GM21367 (cell line): ENCODE results near the gene VPS26A.

Experiments
- ATAC-seq: cut with Tn5 transposase; IDR thresholded peaks from one replicate; pipeline ENCODE4 v1.9.1; 2021; ENCODE audit not compliant: unreplicated experiment

VPS26A gene

DNA sequence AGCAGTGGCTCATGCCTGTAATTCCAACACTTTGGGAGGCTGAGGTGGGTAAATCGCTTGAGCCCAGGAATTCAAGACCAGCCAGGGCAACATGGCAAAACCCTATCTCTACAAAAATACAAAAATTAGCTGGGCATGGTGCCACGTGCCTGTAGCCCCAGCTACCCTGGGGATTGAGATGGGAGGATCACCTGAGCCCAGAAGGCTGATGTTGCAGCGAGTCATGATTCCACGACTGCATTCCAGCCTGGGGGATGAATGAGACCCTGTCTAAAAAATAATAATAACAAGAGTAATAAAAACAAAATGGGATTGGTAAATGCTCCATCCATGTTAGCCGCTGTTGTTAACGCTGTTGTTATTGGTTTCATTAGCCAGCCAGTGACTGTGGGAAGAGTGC lies 94.9 kb downstream of the VPS26A start:
- ATAC-seq, result no peak

DNA sequence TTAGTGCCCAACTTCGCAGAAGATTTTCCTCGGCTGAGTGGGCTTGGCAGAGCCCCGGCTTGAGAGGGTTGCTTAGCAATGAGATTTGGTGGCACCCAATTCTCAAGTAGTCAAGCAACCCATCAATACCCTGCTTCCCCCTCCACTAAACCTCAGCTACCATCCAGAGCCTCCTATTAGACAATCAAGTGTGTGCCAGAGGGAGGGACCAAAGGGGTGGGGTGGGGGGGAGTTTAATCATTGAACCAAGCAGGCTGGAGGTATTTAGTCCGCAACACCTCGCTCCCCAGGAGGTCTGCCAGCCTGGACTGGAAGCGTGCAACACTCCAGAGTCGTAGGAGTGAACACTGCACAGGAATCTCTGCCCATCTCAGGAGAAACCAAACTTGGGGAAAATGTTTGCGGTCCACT lies 96.1 kb downstream of the VPS26A start, which contains the start of gene HKDC1:
TSS of gene HKDC1 (plus strand) at position 292 of the 411 bp plus-strand sequence. CDS start at position 396, 104 bp downstream.
- no peak for ATAC-seq

DNA sequence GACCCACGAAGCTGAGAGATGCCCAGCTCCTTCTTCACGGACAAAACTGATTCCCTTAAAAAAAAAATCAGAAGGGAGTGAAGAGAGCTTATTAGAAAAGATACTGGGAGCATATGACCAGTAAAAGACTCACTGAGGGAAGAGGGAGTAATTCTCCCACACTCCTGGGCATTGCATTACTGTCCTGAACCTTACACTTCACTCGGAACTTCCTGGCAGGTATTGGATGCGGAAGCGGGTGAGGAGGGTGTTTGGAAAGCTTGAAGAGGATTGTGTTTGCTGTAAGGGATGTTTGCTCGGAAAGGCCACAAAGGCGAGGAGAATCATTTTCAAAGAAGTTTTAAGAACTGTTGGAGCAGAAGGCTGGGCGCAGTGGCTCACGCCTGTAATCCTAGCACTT lies 96.5 kb downstream of the VPS26A start:
- no peak for ATAC-seq
